Spleen (tissue), 11 donors: ENCODE data around the gene HRH1. TPM values are rescaled to one million over a fixed set of nuclear protein-coding genes. Genes with fewer than 3 reads are reported as not detected.
"Not testable (repeated sequence)": the region's sequence is repeated elsewhere in the genome, so short reads cannot be mapped to it uniquely, and the experiment has no call there.

Experiments
- DNase-seq: peaks from one replicate; pipeline ENCODE4 v3.0.0-alpha.2; 2020
- H3K27ac ChIP-seq, 8 donors: fragments of 200-600 bp; sonication (generic) in 7 of 8; 1 replicate in 4 of 8; 2 replicates in 4 of 8; pipeline versions ENCODE4 v1.5.0 to v1.8.0; 2016 to 2021; ENCODE audit warnings: inconsistent platforms in 4 of 8, mild to moderate bottlenecking in 4 of 8, moderate library complexity in 1 of 8
- H3K27me3 ChIP-seq, 7 donors: fragments of 200-600 bp; sonication (generic) in 6 of 7; replicated peaks in 1 of 7; 1 replicate in 4 of 7; 2 replicates in 3 of 7; pipeline versions ENCODE4 v1.5.0 to v1.8.0; 2016 to 2021; ENCODE audit warnings: inconsistent platforms in 3 of 7, mild to moderate bottlenecking in 1 of 7
- H3K36me3 ChIP-seq, 6 donors: fragments of 200-600 bp; sonication (generic) in 5 of 6; 1 replicate in 4 of 6; 2 replicates in 2 of 6; pipeline versions ENCODE4 v1.5.0 to v1.8.0; 2016 to 2021; ENCODE audit warnings: inconsistent platforms in 2 of 6
- H3K4me1 ChIP-seq, 6 donors: fragments of 200-600 bp; sonication (generic) in 5 of 6; 1 replicate in 3 of 6; 2 replicates in 3 of 6; pipeline versions ENCODE4 v1.5.0 to v1.8.0; 2016 to 2021; ENCODE audit warnings: inconsistent platforms in 3 of 6
- H3K4me3 ChIP-seq, 8 donors: fragments of 200-600 bp; sonication (generic) in 7 of 8; 1 replicate in 4 of 8; 2 replicates in 4 of 8; pipeline versions ENCODE4 v1.5.0 to v1.8.0; 2016 to 2021; ENCODE audit warnings: inconsistent platforms in 4 of 8, mild to moderate bottlenecking in 4 of 8, moderate library complexity in 2 of 8
- H3K9me3 ChIP-seq, 8 donors: fragments of 200-600 bp; sonication (generic) in 7 of 8; 1 replicate in 4 of 8; 2 replicates in 4 of 8; pipeline versions ENCODE4 v1.5.0 to v1.8.0; 2016 to 2021; ENCODE audit warnings: inconsistent platforms in 4 of 8
- POLR2A ChIP-seq, 3 donors: fragments of 450-650 bp; IDR thresholded peaks; one replicate each; pipeline ENCODE4 v1.5.1; 2017; ENCODE audit warnings: antibody characterized with exemption in 3 of 3, mild to moderate bottlenecking in 1 of 3
- POLR2AphosphoS5 ChIP-seq, 3 donors: sonication (generic); formaldehyde crosslinking; IDR thresholded peaks; one replicate each; pipeline ENCODE4 v1.5.1; 2017; ENCODE audit warnings: antibody characterized with exemption in 3 of 3
- WGBS, 5 donors: extraction: QIAGEN DNeasy Blood & Tissue Kit in 3 of 5; methylation state at CpG; one replicate each; pipeline versions ENCODE4 v1.1.5 to v1.1.7; 2013 to 2018; 5-methylcytosine and 5-hydroxymethylcytosine counted together
- intact Hi-C: fragments of 100-400 bp; cut with DNase I; formaldehyde crosslinking; loops from one replicate; pipeline ENCODE4 v1.15.0; 2023; ENCODE audit warnings: low total_unique reads
- polyA plus RNA-seq, 3 donors: library from polyadenylated mRNA; stranded (reverse); fragments of 200-250 nt; gene quantifications; one replicate each; pipeline ENCODE4 v1.2.1, GENCODE V29; 2013
- total RNA-seq, 7 donors: library from RNA; depleted of rRNA in 3 of 7; stranded (reverse); fragments of >200 nt in 3 of 7; fragmentation: NEBNext Ultra II Directional in 4 of 7; extraction: Animal tissue kit (Norgen Biotek cat#: 25700) in 4 of 7; gene quantifications; one replicate each; pipeline versions ENCODE4 v1.1.0 to v1.2.1, GENCODE V29; 2016 to 2021
- TF ChIP-seq, protein P1 (sequence below), 11 experiments: fragments of 200-600 bp in 7 of 11; fragments of 450-650 bp in 4 of 11; sonication (generic) in 4 of 11; IDR thresholded peaks in 8 of 11; conservative IDR thresholded peaks in 3 of 11; 1 replicate in 7 of 11; 2 replicates in 4 of 11; pipeline versions ENCODE4 v1.4.0 to v1.8.0; 2016 to 2021; ENCODE audit warnings: antibody characterized with exemption in 11 of 11, inconsistent platforms in 4 of 11, mild to moderate bottlenecking in 1 of 11
- donor health status: healthy with polysubstance abuse.
- donor health status: DM: no; HTN: no; CAD: no; lungs with moderate emphysema.
- donor health status: DM: no; HTN: no; CAD: no.
- donor health status: Bipolar disorder and iron deficiency.
- donor health status: healthy.
- donor health status: DM: no; HTN: no; CAD: no.
- donor health status: DM: yes; HTN: yes; CAD: no.

The HRH1 gene
- total and polyA plus RNA-seq, 10 donors: 0.15 to 4.4 (median 1.8) TPM

DNA sequence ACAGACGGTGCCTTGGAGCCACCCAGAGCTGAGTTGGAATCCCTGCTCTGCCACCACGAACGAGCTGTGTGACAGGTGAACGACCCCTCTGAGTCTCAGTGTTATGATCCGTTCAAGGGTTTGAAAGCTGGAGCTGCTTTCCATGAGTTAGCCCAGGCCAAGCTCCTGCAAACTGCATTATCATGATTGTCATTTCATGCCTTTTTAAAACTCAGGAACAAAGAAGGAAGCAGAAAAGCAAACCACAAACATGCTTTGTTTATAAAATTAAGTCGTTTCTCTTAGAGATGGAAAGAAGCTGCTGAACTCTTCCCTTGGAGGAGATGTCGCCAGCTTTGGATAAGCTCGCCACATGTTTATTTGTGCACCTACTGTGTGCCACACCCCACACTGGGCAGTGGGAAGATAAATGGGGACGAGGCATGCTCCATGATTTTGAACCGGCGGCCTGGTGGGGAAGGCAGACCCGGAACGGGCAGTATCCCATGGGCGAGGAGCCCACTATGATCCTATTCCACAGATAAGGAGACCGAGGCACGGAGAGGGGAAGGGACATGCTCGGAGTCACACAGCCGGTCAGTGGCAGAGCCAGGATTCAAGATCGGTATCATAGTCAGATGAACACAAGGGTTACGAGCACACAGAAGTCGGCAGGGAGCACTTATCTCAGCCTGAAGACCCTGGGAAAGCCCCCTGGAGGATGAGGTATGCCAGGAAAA, 15.9 kb downstream of the HRH1 start:
- DNase-seq: peak; percentile 27
- WGBS, 5 donors: 67 to 75% (median 72%) methylated on average over 20 to 21 of the region's 21 CpGs

GRCh38 chr3:11172096-11172690, 17.9 kb downstream of the HRH1 start:
- TF ChIP-seq POLR2A (IDR thresholded peaks at IDR 0.05): no peak
- TF ChIP-seq POLR2AphosphoS5 (IDR thresholded peaks at IDR 0.05): no peak
- TF ChIP-seq, protein P1, sequence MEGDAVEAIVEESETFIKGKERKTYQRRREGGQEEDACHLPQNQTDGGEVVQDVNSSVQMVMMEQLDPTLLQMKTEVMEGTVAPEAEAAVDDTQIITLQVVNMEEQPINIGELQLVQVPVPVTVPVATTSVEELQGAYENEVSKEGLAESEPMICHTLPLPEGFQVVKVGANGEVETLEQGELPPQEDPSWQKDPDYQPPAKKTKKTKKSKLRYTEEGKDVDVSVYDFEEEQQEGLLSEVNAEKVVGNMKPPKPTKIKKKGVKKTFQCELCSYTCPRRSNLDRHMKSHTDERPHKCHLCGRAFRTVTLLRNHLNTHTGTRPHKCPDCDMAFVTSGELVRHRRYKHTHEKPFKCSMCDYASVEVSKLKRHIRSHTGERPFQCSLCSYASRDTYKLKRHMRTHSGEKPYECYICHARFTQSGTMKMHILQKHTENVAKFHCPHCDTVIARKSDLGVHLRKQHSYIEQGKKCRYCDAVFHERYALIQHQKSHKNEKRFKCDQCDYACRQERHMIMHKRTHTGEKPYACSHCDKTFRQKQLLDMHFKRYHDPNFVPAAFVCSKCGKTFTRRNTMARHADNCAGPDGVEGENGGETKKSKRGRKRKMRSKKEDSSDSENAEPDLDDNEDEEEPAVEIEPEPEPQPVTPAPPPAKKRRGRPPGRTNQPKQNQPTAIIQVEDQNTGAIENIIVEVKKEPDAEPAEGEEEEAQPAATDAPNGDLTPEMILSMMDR (IDR thresholded peaks at IDR 0.05 in 8 of 11, conservative IDR thresholded peaks at IDR 0.05 in 3 of 11): no peak
- Histone ChIP-seq H3K4me3 (no peak overlapping the region), H3K36me3 (no peaks in the 10 kb centered on the region), H3K27ac (no peak overlapping the region), H3K4me1 (no peaks in the 10 kb centered on the region), H3K27me3 (peaks cover 0 to 4% (median 0%) of the 10 kb centered on the region in 7 donors), H3K9me3 (no peaks in the 10 kb centered on the region)
- DNase-seq: peak; percentile 37
- intact Hi-C loops: no loop called here
- WGBS, 5 donors: 76 to 91% (median 81%) methylated on average over 4 of the region's 4 CpGs

More for the DNA sequence above, 15.9 kb downstream of the HRH1 start:
- no peaks in the 10 kb centered on the region for H3K9me3 ChIP-seq
- no peak overlapping the region for H3K27ac ChIP-seq
- H3K4me1 ChIP-seq: no peaks in the 10 kb centered on the region
- intact Hi-C loops: no loop called here
- H3K36me3 ChIP-seq: no peaks in the 10 kb centered on the region
- TF ChIP-seq POLR2AphosphoS5 (IDR thresholded peaks at IDR 0.05) (no peak), POLR2A (IDR thresholded peaks at IDR 0.05) (no peak)
- peaks cover 0 to 4% (median 0%) of the 10 kb centered on the region in 7 donors for H3K27me3 ChIP-seq
- H3K4me3 ChIP-seq: no peak overlapping the region

DNA sequence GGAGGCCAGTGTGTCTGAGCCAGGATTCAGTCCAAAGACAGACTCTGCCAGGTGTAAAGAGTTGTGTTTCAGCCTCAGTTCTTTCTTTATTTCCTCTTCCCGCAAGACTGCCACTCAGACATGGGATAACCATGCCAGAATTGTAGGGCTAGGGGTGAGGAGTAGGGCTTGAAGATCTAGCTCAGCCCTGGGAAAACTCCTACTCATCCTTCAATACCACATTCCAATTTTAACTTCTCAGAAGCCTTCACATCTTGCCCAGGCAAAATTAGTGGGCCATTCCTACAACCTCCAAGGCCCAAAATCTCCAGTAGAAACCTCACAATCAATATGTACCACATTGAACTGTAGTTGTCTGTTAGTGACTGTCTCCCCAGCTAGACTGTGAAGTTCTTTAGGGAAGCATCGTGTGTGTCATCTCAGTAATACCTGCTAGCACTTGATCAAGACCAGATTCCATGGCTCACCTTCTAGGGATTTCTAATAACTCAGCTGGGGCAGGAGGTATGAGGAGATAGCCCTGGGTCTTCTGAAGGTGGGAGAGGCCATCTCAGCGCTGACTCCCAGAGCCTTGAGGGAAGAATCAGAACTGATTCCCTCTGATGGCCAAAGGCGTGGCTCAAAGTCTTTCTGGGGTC, 19.7 kb downstream of the HRH1 start:
- 85 to 93% (median 91%) methylated on average over 4 of the region's 4 CpGs for WGBS, 5 donors
- DNase-seq: peak; percentile 6
- Histone ChIP-seq H3K4me3 (no peak overlapping the region), H3K27ac (no peak overlapping the region), H3K36me3 (no peaks in the 10 kb centered on the region), H3K4me1 (no peaks in the 10 kb centered on the region), H3K27me3 (peaks cover 0 to 4% (median 0%) of the 10 kb centered on the region in 7 donors), H3K9me3 (no peaks in the 10 kb centered on the region)
- intact Hi-C loops: no loop called here
- TF ChIP-seq POLR2AphosphoS5 (IDR thresholded peaks at IDR 0.05) (no peak), POLR2A (IDR thresholded peaks at IDR 0.05) (no peak)
- TF ChIP-seq, protein P1 (IDR thresholded peaks at IDR 0.05 in 8 of 11, conservative IDR thresholded peaks at IDR 0.05 in 3 of 11): no peak

- H3K27me3 ChIP-seq: peaks cover 0 to 4% (median 0%) of the 10 kb centered on the region in 7 donors
- DNase-seq: no peak
- intact Hi-C loops: no loop called here
- WGBS, 5 donors: 86 to 96% (median 92%) methylated on average over 8 of the region's 8 CpGs
- H3K36me3 ChIP-seq: no peaks in the 10 kb centered on the region
- no peak overlapping the region for H3K27ac ChIP-seq
- TF ChIP-seq POLR2A (IDR thresholded peaks at IDR 0.05) (no peak), POLR2AphosphoS5 (IDR thresholded peaks at IDR 0.05) (no peak)
- TF ChIP-seq, protein P1 (IDR thresholded peaks at IDR 0.05 in 8 of 11, conservative IDR thresholded peaks at IDR 0.05 in 3 of 11): no peak
- H3K4me3 ChIP-seq: no peak overlapping the region
- H3K9me3 ChIP-seq: no peaks in the 10 kb centered on the region
- H3K4me1 ChIP-seq: no peaks in the 10 kb centered on the region
These were observed 24.1 kb downstream of the HRH1 start for GRCh38 chr3:11178421-11178820.

DNA sequence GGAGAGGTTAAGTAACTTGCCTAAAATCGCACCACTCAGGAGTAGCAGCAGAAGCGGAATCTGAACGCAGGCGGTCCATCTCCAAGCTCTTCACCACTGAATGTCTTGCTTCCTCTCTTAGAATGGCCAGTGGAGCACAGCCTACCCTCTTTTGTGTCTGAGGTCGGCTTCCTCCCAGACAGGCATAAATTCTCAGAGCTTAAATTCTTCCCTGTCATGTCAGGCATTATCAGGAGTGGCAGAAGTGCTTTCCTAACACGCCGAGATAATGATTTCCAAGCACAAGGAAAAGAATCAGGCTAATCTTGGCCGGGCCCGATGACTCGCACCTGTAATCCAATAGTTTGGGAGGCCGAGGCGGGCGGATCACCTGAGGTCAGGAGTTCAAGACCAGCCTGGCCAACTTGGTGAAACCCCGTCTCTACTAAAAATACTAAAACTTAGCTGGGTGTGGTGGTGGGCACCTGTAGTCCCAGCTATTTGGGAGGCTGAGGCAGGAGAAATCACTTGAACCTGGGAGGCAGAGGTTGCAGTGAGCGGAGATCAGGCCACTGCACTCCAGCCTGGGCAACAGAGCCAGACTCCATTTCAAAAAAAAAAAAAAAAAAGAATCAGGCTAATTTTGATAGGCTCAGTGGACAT, 30.2 kb downstream of the HRH1 start:
- H3K4me1 ChIP-seq: peaks cover 0 to 12% (median 0%) of the 10 kb centered on the region in 6 donors
- DNase-seq, H3K36me3 ChIP-seq, H3K4me3 ChIP-seq, H3K27ac ChIP-seq, intact Hi-C loops, H3K9me3 ChIP-seq: not testable (repeated sequence)
- WGBS, 5 donors: 80 to 85% (median 82%) methylated on average over 15 of the region's 15 CpGs
- peaks cover 0 to 24% (median 0%) of the 10 kb centered on the region in 7 donors for H3K27me3 ChIP-seq
